22Rv1 (cell line): Measurements from ENCODE around the gene PCSK2.

Source experiments
- H3K27ac ChIP-seq: fragments of 450-650 bp; 2 replicates; pipeline ENCODE4 v1.5.1; 2017
- ZFX ChIP-seq: fragments of 450-650 bp; IDR thresholded peaks from 2 replicates; pipeline ENCODE4 v1.6.1; 2017; ENCODE audit warnings: antibody characterized with exemption, borderline replicate concordance
- TF ChIP-seq, protein P1 (sequence below): fragments of 450-650 bp; IDR thresholded peaks from 2 replicates; pipeline ENCODE4 v1.5.1; 2017; ENCODE audit warnings: mild to moderate bottlenecking

The PCSK2 gene

DNA sequence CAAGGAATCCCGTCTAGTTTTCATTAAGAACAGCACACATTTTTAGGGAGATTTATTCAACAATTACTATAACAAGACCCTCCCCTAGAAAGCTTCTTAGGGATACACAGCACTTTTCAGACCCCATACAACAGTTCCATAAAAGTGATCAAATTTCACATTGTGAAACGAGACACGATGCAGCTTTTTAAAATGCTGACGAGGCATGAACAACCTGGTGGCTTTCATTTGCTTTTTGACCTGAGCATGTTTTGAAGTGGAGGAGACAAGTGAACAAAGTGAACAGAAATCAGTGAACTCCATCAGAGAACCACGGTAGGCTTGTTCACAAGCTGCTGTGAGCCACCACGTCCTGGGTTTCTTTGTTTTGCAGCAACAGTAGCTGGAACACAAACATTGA is 112.2 kb downstream of the PCSK2 start:
- TF ChIP-seq, protein P1, sequence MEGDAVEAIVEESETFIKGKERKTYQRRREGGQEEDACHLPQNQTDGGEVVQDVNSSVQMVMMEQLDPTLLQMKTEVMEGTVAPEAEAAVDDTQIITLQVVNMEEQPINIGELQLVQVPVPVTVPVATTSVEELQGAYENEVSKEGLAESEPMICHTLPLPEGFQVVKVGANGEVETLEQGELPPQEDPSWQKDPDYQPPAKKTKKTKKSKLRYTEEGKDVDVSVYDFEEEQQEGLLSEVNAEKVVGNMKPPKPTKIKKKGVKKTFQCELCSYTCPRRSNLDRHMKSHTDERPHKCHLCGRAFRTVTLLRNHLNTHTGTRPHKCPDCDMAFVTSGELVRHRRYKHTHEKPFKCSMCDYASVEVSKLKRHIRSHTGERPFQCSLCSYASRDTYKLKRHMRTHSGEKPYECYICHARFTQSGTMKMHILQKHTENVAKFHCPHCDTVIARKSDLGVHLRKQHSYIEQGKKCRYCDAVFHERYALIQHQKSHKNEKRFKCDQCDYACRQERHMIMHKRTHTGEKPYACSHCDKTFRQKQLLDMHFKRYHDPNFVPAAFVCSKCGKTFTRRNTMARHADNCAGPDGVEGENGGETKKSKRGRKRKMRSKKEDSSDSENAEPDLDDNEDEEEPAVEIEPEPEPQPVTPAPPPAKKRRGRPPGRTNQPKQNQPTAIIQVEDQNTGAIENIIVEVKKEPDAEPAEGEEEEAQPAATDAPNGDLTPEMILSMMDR = no peak
- no peak for TF ChIP-seq ZFX
- no peak overlapping the region for H3K27ac ChIP-seq

DNA sequence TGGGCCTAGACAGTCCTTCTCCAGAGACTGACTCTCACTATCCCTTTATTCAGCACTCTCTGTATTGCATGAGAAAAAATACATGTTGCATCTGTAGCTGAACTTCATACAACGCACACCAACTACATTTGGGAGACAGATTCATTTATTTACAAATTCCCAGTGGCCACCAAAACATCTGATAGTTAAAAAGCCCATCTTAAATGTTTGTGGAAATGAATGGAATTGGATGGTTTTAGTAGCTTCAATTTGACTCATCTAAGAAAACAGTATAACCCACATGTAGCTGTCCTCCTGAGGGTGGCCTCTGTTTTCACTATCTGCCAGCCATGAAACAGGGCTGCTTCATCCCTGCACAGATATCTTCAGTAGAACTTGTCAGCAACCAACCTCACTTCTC is 116.3 kb downstream of the PCSK2 start:
- no peak for TF ChIP-seq ZFX
- TF ChIP-seq, protein P1 = no peak
- no peak overlapping the region for H3K27ac ChIP-seq

DNA sequence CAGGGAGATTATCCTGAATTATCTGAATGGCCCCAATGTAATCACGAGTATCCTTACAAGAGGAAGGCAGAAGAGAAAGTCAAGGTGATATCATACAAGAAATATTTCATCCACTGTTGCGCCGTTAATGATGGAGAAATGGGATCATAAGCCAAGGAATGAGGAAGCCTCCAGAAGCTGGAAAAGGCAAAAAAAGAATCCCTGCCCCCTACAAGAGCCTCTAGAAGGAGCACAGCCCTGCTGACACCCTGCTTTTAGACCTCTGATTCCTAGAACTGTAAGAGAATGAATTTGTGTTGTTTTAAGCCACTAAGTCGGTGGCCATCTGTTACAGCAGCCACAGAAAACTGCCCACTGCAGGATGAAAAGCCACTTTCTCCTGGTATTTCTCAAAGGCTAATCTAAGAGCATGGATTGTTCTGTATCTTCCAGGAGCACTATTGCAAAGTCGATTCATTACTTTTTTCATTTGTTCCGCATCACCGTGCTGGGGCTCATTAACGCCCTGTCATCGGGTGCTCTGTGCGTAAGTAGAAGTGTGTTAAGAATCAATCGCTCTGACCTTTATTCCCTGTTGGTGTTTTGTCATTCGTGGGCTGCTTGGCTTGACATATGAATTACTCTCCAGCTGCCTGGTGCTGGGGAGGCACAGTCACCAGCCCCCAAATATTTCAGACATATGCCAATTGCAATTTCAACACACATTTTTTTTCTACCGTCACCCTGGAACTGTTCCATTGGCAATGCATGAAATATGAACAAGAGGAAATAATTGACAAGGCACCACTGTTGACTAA is 117.0 kb downstream of the PCSK2 start:
- no peak overlapping the region for H3K27ac ChIP-seq
- TF ChIP-seq ZFX = no peak
- TF ChIP-seq, protein P1 = no peak

DNA sequence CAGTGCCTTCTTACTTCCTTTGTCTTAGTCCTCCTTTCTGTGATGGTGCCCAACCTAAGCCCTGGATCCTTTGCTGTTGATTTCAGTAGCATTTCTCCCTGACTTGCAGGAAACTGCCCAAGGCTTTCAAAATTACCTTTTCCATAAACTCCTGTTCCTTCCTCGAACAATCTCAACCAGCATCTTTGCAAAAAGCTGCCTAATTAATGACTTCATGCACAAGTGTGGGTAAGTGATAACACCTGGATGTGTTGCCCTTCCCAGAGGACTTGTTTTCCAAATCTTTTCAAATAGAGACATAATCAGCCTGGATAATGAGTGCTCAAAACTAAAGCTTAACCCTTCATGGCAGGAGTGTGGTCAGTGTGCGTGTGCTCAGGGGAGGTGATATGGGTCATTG is 118.0 kb downstream of the PCSK2 start:
- no peak for TF ChIP-seq ZFX
- TF ChIP-seq, protein P1 = no peak
- no peak overlapping the region for H3K27ac ChIP-seq

DNA sequence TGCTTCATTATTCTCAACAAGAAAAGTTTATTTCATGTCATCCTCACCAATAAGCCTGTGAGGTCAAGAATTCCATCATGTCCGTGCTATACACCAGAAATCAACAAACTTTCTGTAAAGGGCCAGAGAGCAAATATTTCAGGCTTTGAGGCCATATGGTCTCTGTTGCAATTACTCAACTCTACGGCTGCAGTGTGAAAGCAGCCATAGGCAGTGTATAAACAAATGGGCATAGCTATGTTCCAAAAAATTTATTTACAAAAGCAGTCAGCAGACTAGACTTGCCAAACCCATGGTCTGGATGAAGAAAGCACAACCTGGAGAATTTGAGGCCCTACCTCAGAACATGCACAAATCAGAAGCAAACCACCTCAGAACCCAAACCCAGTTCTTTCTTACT is 118.5 kb downstream of the PCSK2 start:
- TF ChIP-seq ZFX = no peak
- TF ChIP-seq, protein P1 = no peak
- no peak overlapping the region for H3K27ac ChIP-seq

DNA sequence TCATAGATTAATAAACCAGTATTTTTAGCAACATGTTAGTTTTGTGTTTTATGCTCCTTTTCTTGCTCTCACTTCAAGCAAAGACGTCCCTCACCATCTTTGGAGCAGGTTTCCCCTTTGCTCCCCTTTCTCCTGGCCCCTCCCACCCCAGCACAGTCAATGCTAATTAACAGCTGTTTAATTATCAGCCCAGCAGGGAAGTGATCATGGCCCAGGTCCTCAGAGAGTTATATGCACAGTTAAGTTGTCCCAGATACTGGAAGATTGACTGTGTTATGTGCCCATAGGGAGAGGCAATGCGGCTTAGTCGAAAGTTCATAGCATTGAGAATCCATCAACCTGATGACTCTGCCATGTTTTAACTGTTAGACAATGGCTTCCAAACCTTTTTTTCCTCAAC is 123.5 kb downstream of the PCSK2 start:
- no peak for TF ChIP-seq ZFX
- TF ChIP-seq, protein P1 = no peak
- no peak overlapping the region for H3K27ac ChIP-seq

DNA sequence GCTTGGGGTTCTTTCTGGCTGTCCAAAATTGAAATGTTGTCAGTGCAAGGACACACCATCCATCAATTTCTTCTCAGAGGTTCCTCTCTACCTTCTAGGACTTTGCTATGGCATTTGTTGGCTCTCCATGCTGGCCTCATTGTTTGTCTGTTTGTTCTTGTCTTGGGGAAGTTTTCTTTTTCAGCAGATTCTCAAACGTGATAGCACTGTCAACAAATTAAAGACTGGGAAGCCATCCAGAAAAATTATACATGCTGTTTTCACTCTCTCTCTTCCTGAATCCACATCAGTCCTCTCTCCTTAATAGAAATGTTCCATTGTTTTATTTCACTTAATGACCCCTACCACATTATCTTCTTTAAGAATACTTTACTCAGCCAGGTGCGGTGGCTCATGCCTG is 130.4 kb downstream of the PCSK2 start:
- H3K27ac ChIP-seq = no peak overlapping the region
- no peak for TF ChIP-seq ZFX
- TF ChIP-seq, protein P1 = no peak
